GM18907 (cell line): Measurements from ENCODE around the gene LLGL1.
A peak's percentile ranks its signal among the peaks of the same experiment; 100 is the strongest.

Source experiments
- ATAC-seq: cut with Tn5 transposase; IDR thresholded peaks from one replicate; pipeline ENCODE4 v1.9.1; 2021; ENCODE audit warnings: mild to moderate bottlenecking, moderate library complexity; ENCODE audit not compliant: unreplicated experiment

The LLGL1 gene

DNA sequence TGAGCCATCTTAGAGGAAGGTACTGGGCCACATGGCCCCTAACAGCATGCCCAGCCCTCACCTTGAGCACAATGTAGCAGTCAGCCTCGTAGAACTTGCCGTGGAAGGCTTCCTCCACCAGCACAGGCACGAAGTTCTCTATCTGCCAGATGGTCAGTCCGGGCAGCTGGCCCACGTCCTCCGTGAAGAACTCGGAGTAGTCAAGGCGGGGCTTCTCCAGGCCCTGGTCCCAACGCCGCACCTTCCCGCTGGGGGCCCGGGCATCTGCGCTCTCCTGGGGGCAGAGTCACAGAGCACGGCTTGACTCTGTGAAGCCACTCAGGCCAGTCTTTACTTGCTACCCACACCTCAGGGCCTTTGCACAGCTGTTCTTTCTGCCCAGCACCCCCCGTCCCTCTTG is 25.8 kb downstream of the LLGL1 start:
- no peak for ATAC-seq

DNA sequence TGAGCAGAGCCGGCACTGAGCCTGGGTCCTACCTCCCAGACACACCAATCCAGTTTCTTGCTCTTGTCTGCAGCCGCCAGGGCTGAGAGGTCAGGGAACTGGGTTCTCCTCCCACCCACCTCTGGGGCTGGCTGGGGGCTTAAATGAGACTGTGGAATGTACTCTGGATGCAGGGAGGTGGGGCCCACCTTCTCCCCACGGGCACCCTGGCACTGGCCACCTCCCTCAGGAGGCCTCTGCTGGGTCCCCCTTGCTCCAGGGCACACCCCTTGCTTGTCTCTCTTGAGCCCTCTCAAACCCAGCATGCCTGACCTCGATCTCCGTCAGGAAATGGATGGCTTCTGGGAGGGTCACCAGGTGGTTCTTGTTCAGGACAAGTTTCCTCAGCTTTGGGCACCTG is 26.7 kb downstream of the LLGL1 start:
- no peak for ATAC-seq

DNA sequence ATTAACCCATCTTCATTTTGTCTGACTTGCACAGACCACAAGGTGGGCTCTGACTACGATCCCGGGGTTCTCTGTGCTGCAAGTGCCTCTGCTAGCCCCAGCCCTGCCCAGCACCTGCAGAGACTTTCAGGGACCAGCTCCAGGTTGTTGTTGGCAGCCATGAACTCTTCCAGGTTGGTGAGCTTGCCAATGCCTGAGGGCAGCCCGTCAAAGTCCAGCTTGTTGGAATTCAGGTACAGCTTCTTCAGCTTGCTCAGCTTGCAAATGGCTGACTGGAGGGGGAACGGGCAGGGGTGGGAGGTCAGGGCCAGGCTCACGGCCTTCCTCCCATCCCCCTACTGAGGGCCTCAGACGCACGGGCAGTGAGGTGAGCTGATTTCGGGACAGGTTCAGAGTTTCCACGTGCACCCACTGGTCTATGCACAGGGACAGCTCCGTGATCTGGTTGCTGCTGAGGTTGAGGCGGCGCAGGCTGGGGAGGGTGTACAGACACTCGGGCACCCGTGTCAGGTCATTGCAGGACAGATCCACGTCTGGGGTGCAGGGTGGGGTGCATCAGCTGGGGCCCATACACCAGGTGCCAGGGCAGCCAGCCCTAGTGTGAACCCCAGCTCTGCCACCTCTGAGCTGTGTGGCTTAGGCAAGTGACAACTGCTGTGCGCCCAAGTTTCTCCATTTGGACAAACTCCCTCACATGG is 27.9 kb downstream of the LLGL1 start:
- ATAC-seq = no peak

DNA sequence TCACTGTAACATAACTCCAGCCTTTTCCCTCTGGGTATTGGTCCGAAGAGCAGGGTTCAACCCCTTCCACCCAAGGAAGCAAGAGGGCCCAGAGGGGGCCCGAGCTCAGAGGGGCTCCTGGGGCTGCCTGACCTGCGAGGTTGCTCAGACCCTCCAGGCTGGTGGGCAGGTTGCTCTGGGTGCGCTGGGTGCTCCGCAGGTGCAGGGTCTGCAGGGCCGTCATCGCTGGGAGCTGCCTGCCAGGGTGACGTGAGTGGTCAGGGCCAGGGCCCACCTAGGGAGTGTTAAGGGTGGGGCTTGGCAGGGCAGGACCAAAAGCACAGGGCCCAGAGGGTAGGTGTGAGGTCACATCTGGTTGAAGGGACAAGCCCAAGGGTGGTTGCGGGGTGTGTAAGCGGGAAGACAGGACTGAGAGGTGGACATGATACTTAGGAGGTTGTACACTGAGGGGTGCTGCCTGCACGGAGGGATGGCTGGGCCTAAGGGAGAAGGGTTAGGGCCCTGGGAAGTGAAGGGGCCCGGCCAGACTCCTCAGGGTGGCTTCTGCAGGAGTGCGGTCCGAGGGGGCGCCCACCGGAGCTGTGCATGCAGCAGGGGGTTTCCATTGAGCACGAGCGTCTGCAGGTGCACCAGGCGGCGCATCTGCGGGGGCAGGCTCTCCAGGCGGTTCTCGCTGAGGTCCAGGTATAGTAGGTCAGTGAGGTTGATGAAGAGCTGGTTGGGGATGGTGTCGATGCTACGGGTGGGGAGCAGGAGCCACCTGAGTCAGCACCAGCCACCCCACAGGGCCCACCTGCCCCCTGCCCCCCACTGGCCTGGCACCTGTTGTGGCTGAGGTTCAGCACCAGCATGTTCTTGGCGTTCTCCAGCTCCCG is 28.7 kb downstream of the LLGL1 start:
- no peak for ATAC-seq

DNA sequence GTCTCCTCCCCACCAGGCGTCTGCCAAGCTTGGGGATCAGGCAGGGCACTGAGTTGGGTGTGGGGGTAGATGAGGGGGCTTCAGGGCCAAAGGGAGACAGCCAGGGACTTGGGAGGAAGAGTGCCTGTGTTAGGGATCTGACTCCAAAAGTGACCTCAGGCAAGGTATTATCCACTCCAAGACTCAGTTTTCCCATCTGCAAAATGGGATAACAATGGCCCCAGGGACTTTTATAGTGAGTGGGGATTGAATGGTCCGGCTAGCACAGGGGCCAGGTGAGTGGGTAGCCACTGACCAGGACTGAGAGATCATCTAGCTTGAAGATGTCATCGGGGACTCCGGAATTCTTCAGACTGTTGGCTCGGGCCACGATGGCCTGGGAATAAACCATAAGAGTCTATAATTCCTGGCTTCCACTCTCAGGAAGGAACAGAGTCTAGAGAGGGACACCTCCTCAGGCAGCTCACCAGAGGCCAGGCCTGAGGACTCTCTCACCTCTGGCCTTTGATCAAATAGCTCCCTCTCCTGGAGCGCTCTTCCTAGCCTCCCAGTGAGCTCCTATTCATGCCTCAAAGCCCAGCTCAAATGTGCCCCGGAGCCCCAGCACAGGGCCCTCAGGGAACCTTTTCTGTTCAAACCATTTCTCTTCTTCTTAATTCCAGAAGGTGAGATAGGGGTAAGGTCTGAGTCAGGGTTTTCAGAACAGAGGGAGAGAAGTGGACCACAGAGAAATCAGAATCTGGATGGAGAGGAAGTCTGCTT is 29.6 kb downstream of the LLGL1 start:
- no peak for ATAC-seq

DNA sequence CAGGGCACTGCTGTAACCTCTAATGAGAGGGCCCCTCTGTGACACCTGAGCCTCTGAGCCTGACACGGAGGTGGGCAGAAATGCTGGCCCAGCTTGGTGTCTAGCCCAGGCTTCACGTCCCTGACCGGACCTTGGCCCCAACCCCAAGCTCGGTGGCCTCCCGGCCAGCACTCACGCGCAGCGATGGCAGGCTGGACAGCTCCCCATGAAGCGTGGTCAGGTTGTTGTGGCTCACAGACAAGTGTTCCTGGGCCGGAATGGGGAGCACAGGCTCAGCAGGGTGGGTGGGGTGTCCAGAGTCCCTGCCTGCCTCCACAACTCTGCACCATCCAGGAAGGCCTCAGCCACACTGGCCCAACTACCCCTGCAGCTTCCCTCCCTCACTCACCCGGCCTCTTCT is 30.9 kb downstream of the LLGL1 start:
- ATAC-seq = no peak

DNA sequence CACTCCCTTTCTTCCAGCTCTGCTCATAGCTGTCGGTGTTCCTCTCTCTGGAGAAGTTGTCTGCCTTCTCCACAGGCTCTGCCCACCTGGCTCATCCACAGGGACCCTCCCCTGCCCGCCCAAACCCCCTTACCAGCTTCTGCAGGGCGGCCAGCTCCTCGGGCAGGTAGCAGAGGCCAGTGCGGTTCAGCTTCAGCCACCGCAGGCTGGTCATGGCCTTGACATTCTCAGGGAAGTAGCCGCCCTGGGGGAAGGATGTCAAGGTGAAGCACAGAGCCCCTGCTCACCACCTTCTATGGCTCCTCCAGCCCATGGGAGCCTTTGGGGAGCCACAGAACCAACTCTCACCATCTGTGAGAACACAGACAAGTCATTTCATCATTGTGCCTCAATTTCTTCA is 31.3 kb downstream of the LLGL1 start:
- no peak for ATAC-seq

DNA sequence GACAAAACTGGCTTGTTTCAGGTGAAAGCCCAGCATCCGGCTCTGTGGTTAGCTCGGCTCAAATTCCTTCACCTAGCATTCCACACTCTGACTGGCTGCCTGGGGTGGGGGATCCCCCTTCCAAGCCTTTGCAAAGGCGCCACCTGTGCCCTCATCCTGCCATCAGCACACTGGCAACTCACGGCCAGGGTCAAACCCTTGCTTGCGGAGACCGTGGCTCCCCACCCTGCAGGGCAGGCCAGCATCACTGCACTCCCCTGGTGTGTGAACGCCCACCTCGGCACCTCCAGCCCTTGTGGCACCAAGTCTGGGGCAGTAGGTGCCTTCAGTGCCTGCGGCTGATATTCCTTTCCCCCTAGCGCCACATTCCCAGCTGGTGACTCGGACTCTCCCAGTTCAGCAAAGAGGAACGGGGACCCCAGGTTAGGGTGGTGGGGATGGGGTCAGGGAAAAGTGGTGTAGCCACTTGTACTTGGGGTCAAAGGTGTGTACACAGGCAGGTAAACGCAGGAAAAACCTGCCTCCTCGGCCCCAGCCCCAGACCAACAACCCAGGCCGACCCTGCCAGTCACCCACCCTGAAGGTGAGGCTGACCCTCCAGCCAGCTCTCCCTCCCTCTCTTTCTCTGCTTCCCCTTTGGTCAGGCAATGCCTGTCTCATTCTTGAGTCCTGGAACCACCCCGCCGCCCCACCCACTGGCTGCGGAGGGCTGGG is 32.0 kb downstream of the LLGL1 start:
- ATAC-seq = no peak

DNA sequence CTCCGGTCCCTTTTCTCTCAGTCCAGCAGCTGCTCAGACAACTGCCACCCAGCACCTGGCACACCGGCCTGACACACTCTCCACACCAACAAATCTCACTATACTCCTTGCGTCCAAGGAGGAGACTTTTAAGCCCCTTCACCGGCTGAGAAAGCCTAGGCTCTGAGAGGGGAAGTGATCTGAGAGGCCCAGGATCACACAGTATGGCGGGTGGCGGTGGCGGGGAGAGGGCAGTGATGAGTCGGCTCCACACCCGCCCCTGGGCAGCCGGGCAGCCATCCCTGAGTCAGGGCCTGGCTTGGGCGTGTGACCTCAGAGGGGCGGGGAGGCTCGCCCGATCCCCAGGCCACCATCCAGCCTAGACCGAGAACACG is 32.5 kb downstream of the LLGL1 start:
- peak; percentile 30 for ATAC-seq

DNA sequence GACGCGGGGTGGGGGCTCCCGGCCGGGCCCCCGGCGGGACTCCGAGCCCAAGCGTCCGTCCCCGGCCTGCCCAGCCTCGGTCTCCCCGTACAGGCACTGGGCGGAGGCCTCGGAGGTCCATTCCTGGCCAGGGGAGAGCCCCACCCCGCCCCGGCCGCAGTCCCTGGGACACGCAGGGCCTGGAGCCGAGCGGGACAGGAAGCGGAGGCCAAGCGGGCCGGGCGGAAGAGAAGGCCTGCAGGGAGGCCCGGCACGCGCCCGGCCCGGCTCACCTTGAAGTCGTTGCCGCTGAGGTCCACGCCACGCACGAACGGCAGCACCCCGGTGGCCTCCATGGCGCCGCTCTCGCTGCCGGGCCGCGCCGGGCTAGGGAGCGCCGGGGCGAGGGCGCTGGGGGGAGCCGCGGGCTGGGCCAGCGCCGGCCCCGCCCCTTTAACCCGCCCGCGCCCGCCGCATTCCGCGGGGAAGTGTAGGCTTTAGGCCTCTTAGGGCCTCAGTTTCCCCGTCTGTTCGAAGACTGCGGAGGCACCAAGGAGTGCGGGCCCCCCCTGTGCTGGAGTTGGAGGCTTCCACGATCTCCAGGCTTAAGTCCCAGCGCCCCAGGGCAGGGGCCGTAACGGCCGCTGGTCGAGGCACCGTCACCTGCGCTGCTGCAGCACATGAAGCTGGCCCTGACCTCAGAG is 33.1 kb downstream of the LLGL1 start, which contains the start of gene FLII:
Gene FLII, minus strand, starts transcription at position 383 of the 683 bp plus-strand sequence. Its CDS starts 48 bp downstream, at position 335.
- ATAC-seq = peak; percentile 22

DNA sequence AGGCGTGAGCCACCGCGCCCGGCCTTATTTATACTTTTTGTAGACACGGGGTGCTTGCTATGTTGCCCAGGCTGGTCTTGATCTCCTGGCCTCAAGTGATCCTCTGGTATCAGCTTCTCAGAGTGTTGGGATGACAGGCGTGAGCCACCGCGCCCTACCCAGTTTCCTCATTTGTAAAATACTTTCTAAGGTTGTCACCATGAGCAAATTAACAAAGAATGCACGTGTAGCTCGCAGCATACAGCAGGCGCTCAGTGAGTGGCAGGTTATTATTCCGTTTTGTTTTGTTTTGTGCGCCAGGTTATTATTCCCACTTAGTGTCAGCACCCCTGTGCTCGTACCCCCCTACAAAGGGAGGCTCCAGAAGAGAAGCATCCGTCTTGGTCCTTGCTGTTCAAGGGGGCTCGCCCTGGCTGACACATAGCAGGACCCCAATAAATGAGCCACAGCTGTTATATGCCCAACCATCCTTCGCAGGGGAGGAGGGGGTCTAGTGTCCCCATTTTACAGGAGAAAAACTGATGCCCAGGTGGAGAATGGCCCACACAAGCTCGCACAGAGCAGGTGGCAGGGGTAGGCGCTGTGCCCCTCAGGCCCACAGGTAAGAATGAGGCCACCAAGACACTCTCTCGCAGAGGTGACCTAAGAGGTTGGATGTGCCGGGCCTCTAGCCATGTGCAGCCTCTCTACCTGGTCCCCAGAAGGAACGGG is 34.3 kb downstream of the LLGL1 start:
- ATAC-seq = no peak

DNA sequence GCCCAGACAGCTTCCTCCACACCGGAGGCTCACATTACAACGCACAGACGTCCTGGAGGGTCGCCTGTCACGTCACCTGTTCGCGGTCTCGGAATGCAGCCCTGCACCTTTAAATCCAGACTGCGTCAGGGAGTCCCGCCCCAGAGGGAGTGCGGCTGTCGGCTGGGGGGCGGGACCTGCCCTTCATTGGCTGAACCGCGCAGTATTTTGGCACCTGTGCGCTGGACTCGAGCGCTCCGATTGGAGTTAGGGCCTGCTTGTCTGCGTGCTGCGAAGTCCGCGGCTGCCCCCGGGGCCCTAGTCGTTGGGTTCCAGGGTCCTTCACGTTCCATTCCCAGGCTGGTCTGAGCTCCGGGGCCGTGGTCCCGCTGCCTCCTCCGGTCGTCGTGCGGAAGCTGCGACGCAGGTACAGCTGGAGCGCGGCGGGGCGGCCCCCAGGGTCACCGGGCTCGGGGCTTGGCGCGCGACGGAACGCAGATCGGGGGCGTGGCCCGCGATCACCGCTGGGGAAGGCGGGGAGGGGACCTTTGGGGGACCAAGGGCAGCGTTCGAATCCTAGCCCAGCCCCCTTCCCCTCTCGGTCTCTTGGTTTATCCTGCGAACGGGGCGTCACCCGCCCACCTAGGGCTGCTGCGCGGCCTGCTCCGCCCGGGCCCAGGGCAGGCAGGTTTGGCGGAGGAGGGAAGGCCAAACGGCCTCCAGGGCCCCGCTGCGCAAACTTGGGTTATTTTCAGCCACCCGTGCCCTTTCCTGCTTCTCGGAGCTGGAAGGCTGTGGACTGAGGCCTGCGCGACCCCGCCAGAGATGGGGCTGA is 35.1 kb downstream of the LLGL1 start, which contains the start of gene MIEF2:
Gene MIEF2, plus strand, starts transcription at position 331 of the 814 bp plus-strand sequence. CDS start 2,059 bp downstream, outside the sequence.
- peak; percentile 77 for ATAC-seq

DNA sequence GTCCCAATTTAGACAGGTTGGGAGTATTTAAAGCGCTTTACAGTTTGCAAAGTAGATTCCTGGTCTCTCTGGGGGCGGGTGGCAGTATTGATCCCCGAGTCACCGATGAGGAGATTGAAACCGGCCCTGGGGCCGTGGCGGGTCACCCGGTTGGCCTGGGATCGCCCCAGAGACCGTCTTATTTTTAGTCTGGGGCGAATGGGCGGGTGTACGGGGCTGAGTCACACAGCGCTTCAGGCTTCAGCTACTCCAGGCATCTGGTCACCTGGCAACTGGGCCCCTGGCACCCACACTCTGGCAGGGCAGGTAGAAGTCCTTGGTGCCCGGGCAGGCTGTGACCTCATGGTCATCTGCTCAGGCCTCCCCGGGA is 35.7 kb downstream of the LLGL1 start:
- peak; percentile 8 for ATAC-seq

DNA sequence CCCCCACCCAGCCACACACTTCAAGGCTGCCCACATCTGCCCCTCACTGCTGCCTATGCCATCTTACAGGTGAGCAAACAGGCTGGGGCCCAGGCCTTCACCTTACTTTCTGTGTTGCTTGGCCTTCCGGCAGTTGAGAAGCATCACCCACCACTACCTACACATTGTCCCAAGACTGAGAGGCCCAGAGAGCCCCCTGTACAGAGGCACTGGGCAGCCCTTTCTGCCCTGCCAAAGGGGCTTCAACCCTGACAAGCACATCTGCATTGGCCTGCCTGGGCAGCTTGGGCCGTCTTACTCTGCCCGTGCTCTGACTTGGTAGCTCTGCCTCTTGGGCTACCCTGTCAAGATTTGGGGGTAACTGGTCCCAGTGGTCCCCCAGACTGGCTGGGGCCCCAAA is 36.2 kb downstream of the LLGL1 start:
- no peak for ATAC-seq

DNA sequence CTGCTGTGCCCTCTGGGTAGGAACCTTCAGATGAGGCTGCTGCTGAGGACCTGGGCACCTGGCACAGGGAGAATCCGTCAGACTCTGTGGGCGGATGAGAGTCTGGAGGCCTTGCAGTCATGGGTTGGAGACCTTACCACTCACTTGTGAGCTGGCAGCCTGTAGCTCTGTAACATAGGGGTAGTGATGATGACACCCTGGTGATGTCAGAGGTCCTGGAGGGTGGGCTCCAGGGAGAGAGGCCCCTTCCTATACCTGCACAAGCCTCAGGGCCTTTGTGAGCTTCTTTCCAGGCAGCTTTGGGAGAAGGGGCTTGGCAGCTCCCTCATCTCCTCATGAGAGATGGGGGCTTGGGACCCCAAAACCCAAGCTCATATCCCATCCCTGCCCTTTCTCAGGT is 36.7 kb downstream of the LLGL1 start:
- ATAC-seq = no peak

DNA sequence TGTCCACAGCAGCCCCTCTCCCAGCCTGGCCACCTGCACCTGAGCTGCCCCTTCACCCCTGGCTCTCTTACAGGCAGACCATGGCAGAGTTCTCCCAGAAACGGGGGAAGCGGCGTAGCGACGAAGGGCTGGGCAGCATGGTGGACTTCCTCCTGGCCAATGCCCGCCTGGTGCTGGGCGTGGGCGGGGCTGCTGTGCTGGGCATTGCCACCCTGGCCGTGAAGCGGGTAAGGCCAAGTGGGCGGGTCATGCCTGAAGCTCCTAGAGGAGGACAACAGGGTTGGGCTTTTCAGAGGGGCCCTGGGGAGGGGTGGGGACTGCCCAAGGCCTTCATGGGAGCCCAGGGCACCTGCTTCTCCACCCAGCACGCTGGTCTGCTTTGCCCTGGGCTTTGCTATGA is 37.2 kb downstream of the LLGL1 start:
- no peak for ATAC-seq

DNA sequence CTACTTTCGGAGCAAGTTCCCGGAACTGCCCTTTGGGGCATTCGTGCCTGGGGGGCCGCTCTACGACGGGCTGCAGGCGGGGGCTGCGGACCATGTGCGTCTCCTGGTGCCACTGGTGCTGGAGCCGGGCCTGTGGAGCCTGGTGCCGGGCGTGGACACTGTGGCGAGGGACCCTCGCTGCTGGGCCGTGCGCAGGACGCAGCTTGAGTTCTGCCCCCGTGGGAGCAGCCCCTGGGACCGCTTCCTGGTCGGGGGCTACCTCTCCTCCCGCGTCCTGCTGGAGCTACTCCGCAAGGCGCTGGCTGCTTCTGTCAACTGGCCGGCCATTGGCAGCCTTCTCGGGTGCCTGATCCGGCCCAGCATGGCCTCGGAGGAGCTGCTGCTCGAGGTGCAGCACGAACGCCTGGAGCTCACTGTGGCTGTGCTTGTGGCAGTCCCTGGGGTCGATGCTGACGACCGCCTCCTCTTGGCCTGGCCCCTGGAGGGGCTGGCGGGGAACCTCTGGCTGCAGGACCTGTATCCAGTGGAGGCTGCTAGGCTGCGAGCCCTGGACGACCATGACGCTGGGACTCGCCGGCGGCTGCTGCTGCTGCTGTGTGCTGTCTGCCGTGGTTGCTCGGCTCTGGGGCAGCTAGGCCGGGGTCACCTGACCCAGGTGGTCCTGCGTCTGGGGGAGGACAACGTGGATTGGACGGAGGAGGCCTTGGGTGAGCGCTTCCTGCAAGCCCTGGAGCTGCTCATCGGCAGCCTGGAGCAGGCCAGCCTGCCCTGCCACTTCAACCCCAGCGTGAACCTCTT is 38.6 kb downstream of the LLGL1 start:
- ATAC-seq = no peak

DNA sequence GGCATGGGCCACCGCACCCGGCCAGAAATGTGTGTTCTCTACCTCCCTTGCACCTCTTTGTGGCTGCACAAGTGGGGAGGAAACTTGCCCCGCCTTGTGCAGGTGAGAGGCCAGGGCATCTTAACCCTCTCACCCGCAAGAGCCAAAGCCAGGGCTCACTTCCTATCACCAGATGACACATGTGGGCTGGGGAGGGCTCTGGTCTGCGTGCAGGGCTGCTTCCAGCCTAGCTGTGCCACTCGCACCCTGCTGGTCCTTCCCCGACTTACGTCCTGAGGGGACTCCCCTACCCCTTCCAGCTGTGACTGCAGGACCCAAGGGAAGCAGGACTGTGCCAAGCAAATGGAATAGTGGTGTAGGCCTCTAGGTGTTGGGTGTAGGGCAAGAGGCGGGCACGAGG is 41.9 kb downstream of the LLGL1 start:
- no peak for ATAC-seq
